Measurements from ENCODE around the gene IKZF1.

GRCh38 chr7:50339990-50340500, 35.5 kb downstream of the IKZF1 start:
- TF ChIP-seq CTCF (IDR thresholded peaks at IDR 0.05) = no peak
- TF ChIP-seq POLR2A (IDR thresholded peaks at IDR 0.05) = no peak
- TF ChIP-seq POLR2AphosphoS5 (IDR thresholded peaks at IDR 0.05) = no peak
- no peak for TF ChIP-seq EP300 (IDR thresholded peaks at IDR 0.05)
